HEK293 (cell line): ENCODE measurements around the gene ZNF284.

ENCODE experiments used
- ATF2 ChIP-seq: fragments of 450-650 bp; formaldehyde crosslinking; IDR thresholded peaks from 2 replicates; pipeline ENCODE4 v1.5.1; 2016; ENCODE audit warnings: missing biosample characterization, missing genetic modification characterization, low read depth
- GLI4 ChIP-seq: fragments of 450-650 bp; formaldehyde crosslinking; IDR thresholded peaks from 2 replicates; pipeline ENCODE4 v1.5.1; 2016; ENCODE audit warnings: missing biosample characterization, missing genetic modification characterization
- IKZF3 ChIP-seq: fragments of 450-650 bp; IDR thresholded peaks from 2 replicates; pipeline ENCODE4 v1.5.0; 2018; ENCODE audit warnings: missing biosample characterization, mild to moderate bottlenecking, missing genetic modification characterization, moderate library complexity
- MZF1 ChIP-seq: fragments of 450-650 bp; formaldehyde crosslinking; IDR thresholded peaks from 2 replicates; pipeline ENCODE4 v1.5.1; 2017; ENCODE audit warnings: missing biosample characterization, missing genetic modification characterization, borderline replicate concordance
- OVOL3 ChIP-seq: fragments of 450-650 bp; formaldehyde crosslinking; IDR thresholded peaks from 2 replicates; pipeline ENCODE4 v1.5.1; 2016; ENCODE audit warnings: missing biosample characterization, missing genetic modification characterization
- PRDM1 ChIP-seq: fragments of 450-650 bp; formaldehyde crosslinking; IDR thresholded peaks from 2 replicates; pipeline ENCODE4; 2016; ENCODE audit warnings: missing biosample characterization, missing genetic modification characterization
- PRDM10 ChIP-seq: fragments of 450-650 bp; formaldehyde crosslinking; IDR thresholded peaks from 2 replicates; pipeline ENCODE4 v1.5.1; 2016; ENCODE audit warnings: missing biosample characterization, missing genetic modification characterization
- ZEB2 ChIP-seq: fragments of 450-650 bp; formaldehyde crosslinking; IDR thresholded peaks from 2 replicates; pipeline ENCODE4 v1.5.1; 2016; ENCODE audit warnings: missing biosample characterization, missing genetic modification characterization
- ZNF10 ChIP-seq: fragments of 450-650 bp; formaldehyde crosslinking; IDR thresholded peaks from 2 replicates; pipeline ENCODE4 v1.5.1; 2017; ENCODE audit warnings: missing biosample characterization, missing genetic modification characterization
- ZNF114 ChIP-seq: fragments of 450-650 bp; formaldehyde crosslinking; IDR thresholded peaks from 2 replicates; pipeline ENCODE4 v1.5.0; 2017; ENCODE audit warnings: missing biosample characterization, missing genetic modification characterization
- ZNF23 ChIP-seq: fragments of 450-650 bp; formaldehyde crosslinking; IDR thresholded peaks from 2 replicates; pipeline ENCODE4 v1.5.1; 2016; ENCODE audit warnings: missing biosample characterization, missing genetic modification characterization, borderline replicate concordance
- ZNF280D ChIP-seq: fragments of 450-650 bp; formaldehyde crosslinking; IDR thresholded peaks from 2 replicates; pipeline ENCODE4 v1.5.1; 2016; ENCODE audit warnings: missing biosample characterization, missing genetic modification characterization
- ZNF362 ChIP-seq: fragments of 450-650 bp; formaldehyde crosslinking; IDR thresholded peaks from 2 replicates; pipeline ENCODE4 v1.5.1; 2016; ENCODE audit warnings: missing biosample characterization, missing genetic modification characterization
- ZNF37A ChIP-seq: fragments of 450-650 bp; IDR thresholded peaks from 2 replicates; pipeline ENCODE4 v1.5.1; 2018; ENCODE audit warnings: missing biosample characterization, missing genetic modification characterization
- ZNF488 ChIP-seq: fragments of 450-650 bp; formaldehyde crosslinking; IDR thresholded peaks from 2 replicates; pipeline ENCODE4 v1.5.1; 2016; ENCODE audit warnings: missing biosample characterization, missing genetic modification characterization
- ZNF518A ChIP-seq: fragments of 450-650 bp; formaldehyde crosslinking; conservative IDR thresholded peaks from 2 replicates; pipeline ENCODE4 v1.5.1; 2016; ENCODE audit warnings: low read depth, missing biosample characterization, missing genetic modification characterization
- ZNF549 ChIP-seq: fragments of 450-650 bp; IDR thresholded peaks from 2 replicates; pipeline ENCODE4 v1.5.1; 2018; ENCODE audit warnings: missing biosample characterization, missing genetic modification characterization, mild to moderate bottlenecking, inconsistent platforms, moderate library complexity
- ZNF626 ChIP-seq: fragments of 450-650 bp; sonication (Bioruptor Pico); formaldehyde crosslinking; IDR thresholded peaks from 2 replicates; pipeline ENCODE4 v1.5.1; 2018; ENCODE audit warnings: missing biosample characterization, missing genetic modification characterization, inconsistent platforms
- ZNF629 ChIP-seq: fragments of 450-650 bp; formaldehyde crosslinking; IDR thresholded peaks from 2 replicates; pipeline ENCODE4 v1.5.1; 2017; ENCODE audit warnings: missing biosample characterization, missing genetic modification characterization
- ZNF654 ChIP-seq: fragments of 450-650 bp; formaldehyde crosslinking; IDR thresholded peaks from 2 replicates; pipeline ENCODE4 v1.5.1; 2016; ENCODE audit warnings: low read depth, missing biosample characterization, missing genetic modification characterization
- ZNF701 ChIP-seq: fragments of 450-650 bp; formaldehyde crosslinking; IDR thresholded peaks from 2 replicates; pipeline ENCODE4 v1.5.1; 2016; ENCODE audit warnings: missing biosample characterization, missing genetic modification characterization
- ZSCAN16 ChIP-seq: fragments of 450-650 bp; formaldehyde crosslinking; IDR thresholded peaks from 2 replicates; pipeline ENCODE4 v1.5.1; 2016; ENCODE audit warnings: missing biosample characterization, missing genetic modification characterization
- ZSCAN4 ChIP-seq: fragments of 450-650 bp; formaldehyde crosslinking; IDR thresholded peaks from 2 replicates; pipeline ENCODE4 v1.5.1; 2017; ENCODE audit warnings: missing biosample characterization, missing genetic modification characterization

Gene ZNF284

GRCh38 chr19:44113138-44113783 is 41.3 kb downstream of the ZNF284 start, which contains the start of gene ZNF225 (continued):
- peak; percentile 90 for TF ChIP-seq ZNF518A (tag by site-specific recombination)
- peak; percentile 30 for TF ChIP-seq MZF1
- peak; percentile 95 for TF ChIP-seq PRDM10 (tag by site-specific recombination)
- no peak for TF ChIP-seq ZNF701
- TF ChIP-seq ZSCAN4 (tag by site-specific recombination), result no peak; the same call in 1 of the 2 replicates
- peak; percentile 59; the same call in 1 of the 2 replicates for TF ChIP-seq ZNF280D (tag by site-specific recombination)
- TF ChIP-seq ZNF114, result no peak
- TF ChIP-seq ZNF549, result no peak
- peak; percentile 98 for TF ChIP-seq ZEB2 (tag by site-specific recombination)
- TF ChIP-seq ZNF488 (tag by site-specific recombination), result no peak
- peak; percentile 84 for TF ChIP-seq OVOL3 (tag by site-specific recombination)
- TF ChIP-seq PRDM1, result no peak
- no peak for TF ChIP-seq ZNF626 (tag by site-specific recombination)
- TF ChIP-seq ZSCAN16 (tag by site-specific recombination), result 0 out of 2 replicates have a peak, but pooled peaks have one; percentile 26
- peak; percentile 6; the same call in 1 of the 2 replicates for TF ChIP-seq ZNF654 (tag by site-specific recombination)
- TF ChIP-seq GLI4 (tag by site-specific recombination), result no peak
- no peak for TF ChIP-seq ZNF37A (tag by site-specific recombination)
- TF ChIP-seq ATF2 (tag by site-specific recombination), result no peak
- peak; percentile 87 for TF ChIP-seq ZNF629 (tag by site-specific recombination)
- TF ChIP-seq ZNF23 (tag by site-specific recombination), result no peak
- TF ChIP-seq IKZF3 (tag by site-specific recombination), result peak; percentile 100; the same call in 1 of the 2 replicates
- TF ChIP-seq ZNF362 (tag by site-specific recombination), result no peak
- TF ChIP-seq ZNF10 (tag by site-specific recombination), result no peak
